ENCODE measurements around the gene PNKP. TPM values are rescaled to one million over a fixed set of nuclear protein-coding genes. Genes with fewer than 3 reads are reported as not detected.

The PNKP gene
- total RNA-seq, 1 experiment from 2014 or later = 130 TPM

GRCh38 chr19:49912965-49913685, 45.7 kb upstream of the PNKP start:
- no TSS peak for BruUV-seq (replicated peaks)
- POLR2A ChIA-PET = interaction anchor here (0.6 kb wide), 1 partner anchor 199 kb away, joined by 5 read pairs; no protein-coding TSS in a partner anchor
- Mint-ChIP-seq H3K9me3 (ENCODE audit: unreplicated experiment) (no peaks in the 10 kb centered on the region), H3K4me3 (ENCODE audit: unreplicated experiment) (no peak overlapping the region), H3K36me3 (ENCODE audit: insufficient read depth, unreplicated experiment) (peaks cover 99% of the 10 kb centered on the region), H3K4me1 (ENCODE audit: low read depth, unreplicated experiment) (peaks cover 36% of the 10 kb centered on the region), H3K27me3 (ENCODE audit: insufficient read depth, unreplicated experiment) (no peaks in the 10 kb centered on the region), H3K27ac (ENCODE audit: unreplicated experiment) (peak overlapping the region; percentile 81)
- CTCF ChIA-PET = interaction anchor here (0.6 to 1.9 kb wide), 4 partner anchors 16 to 44 kb away, joined by 3 to 5 read pairs (median 4); partner anchors contain the start of genes ATF5 and NUP62
- Histone ChIP-seq H3K27me3 (replicated peaks; ENCODE audit: control insufficient read depth, insufficient read depth, low read length) (no peaks in the 10 kb centered on the region), H3K36me3 (ENCODE audit: control insufficient read depth, insufficient read depth, low read length) (peaks cover 18% of the 10 kb centered on the region), H3K9me3 (0 out of 2 replicates have a peak, but pooled peaks cover 3% of the 10 kb centered on the region), H3K4me1 (peaks cover 30% of the 10 kb centered on the region), H3K4me3 (ENCODE audit: low read depth, low read length) (no peak overlapping the region)
- peak; percentile 75 to 88 for DNase-seq
- intact Hi-C loops (cut with micrococcal nuclease; ENCODE audit: unreplicated experiment) = no loop called here
- TF ChIP-seq CTCF (IDR thresholded peaks at IDR 0.05; ENCODE audit: insufficient read depth in 1 of 2, low read depth in 1 of 2, low read length in 1 of 2, severe bottlenecking in 1 of 2, unreplicated experiment in 1 of 2) = peak in 1 of 2 experiments; percentile 24

GRCh38 chr19:49911381-49912145, 44.2 kb upstream of the PNKP start:
- intact Hi-C loops (cut with micrococcal nuclease; ENCODE audit: unreplicated experiment) = no loop called here
- no peak for TF ChIP-seq CTCF (IDR thresholded peaks at IDR 0.05; ENCODE audit: insufficient read depth in 1 of 2, low read depth in 1 of 2, low read length in 1 of 2, severe bottlenecking in 1 of 2, unreplicated experiment in 1 of 2)
- Histone ChIP-seq H3K4me3 (ENCODE audit: low read depth, low read length) (no peak overlapping the region), H3K27me3 (replicated peaks; ENCODE audit: control insufficient read depth, insufficient read depth, low read length) (no peaks in the 10 kb centered on the region), H3K4me1 (peaks cover 30% of the 10 kb centered on the region), H3K36me3 (ENCODE audit: control insufficient read depth, insufficient read depth, low read length) (peaks cover 17% of the 10 kb centered on the region), H3K9me3 (0 out of 2 replicates have a peak, but pooled peaks cover 3% of the 10 kb centered on the region)
- BruUV-seq (replicated peaks) = no TSS peak
- Mint-ChIP-seq H3K4me1 (ENCODE audit: low read depth, unreplicated experiment) (peaks cover 36% of the 10 kb centered on the region), H3K9me3 (ENCODE audit: unreplicated experiment) (no peaks in the 10 kb centered on the region), H3K36me3 (ENCODE audit: insufficient read depth, unreplicated experiment) (peaks cover 99% of the 10 kb centered on the region), H3K27ac (ENCODE audit: unreplicated experiment) (peak overlapping the region; percentile 6), H3K4me3 (ENCODE audit: unreplicated experiment) (no peak overlapping the region), H3K27me3 (ENCODE audit: insufficient read depth, unreplicated experiment) (no peaks in the 10 kb centered on the region)
- ChIA-PET POLR2A (interaction anchor here (0.6 kb wide), 2 partner anchors 114 to 216 kb away, joined by 3 to 4 read pairs; partner anchors contain the start of gene ZNF473), CTCF (interaction anchor here (0.6 kb wide), 1 partner anchor 109 kb away, joined by 3 read pairs; no protein-coding TSS in a partner anchor)
- DNase-seq = no peak

GRCh38 chr19:49910179-49910578, 42.8 kb upstream of the PNKP start:
- CTCF ChIA-PET = no interaction called here
- no peaks in the 10 kb centered on the region for H3K9me3 Mint-ChIP-seq (ENCODE audit: unreplicated experiment)
- H3K4me1 ChIP-seq = peaks cover 30% of the 10 kb centered on the region
- intact Hi-C loops (cut with micrococcal nuclease; ENCODE audit: unreplicated experiment) = no loop called here
- H3K27me3 ChIP-seq (replicated peaks; ENCODE audit: control insufficient read depth, insufficient read depth, low read length) = no peaks in the 10 kb centered on the region
- no peaks in the 10 kb centered on the region for H3K27me3 Mint-ChIP-seq (ENCODE audit: insufficient read depth, unreplicated experiment)
- H3K36me3 ChIP-seq (ENCODE audit: control insufficient read depth, insufficient read depth, low read length) = peaks cover 14% of the 10 kb centered on the region
- peaks cover 30% of the 10 kb centered on the region for H3K4me1 Mint-ChIP-seq (ENCODE audit: low read depth, unreplicated experiment)
- H3K27ac Mint-ChIP-seq (ENCODE audit: unreplicated experiment) = no peak overlapping the region
- BruUV-seq (replicated peaks) = no TSS peak
- POLR2A ChIA-PET = interaction anchor here (0.6 kb wide), 1 partner anchor 141 kb away, joined by 3 read pairs; no protein-coding TSS in a partner anchor
- H3K9me3 ChIP-seq = 0 out of 2 replicates have a peak, but pooled peaks cover under 1% of the 10 kb centered on the region
- TF ChIP-seq CTCF (IDR thresholded peaks at IDR 0.05; ENCODE audit: insufficient read depth in 1 of 2, low read depth in 1 of 2, low read length in 1 of 2, severe bottlenecking in 1 of 2, unreplicated experiment in 1 of 2) = no peak
- H3K4me3 Mint-ChIP-seq (ENCODE audit: unreplicated experiment) = no peak overlapping the region
- peaks cover 97% of the 10 kb centered on the region for H3K36me3 Mint-ChIP-seq (ENCODE audit: insufficient read depth, unreplicated experiment)
- no peak overlapping the region for H3K4me3 ChIP-seq (ENCODE audit: low read depth, low read length)
- no peak for DNase-seq

Measured in Caco-2 (cell line).